Adrenal gland (tissue), 5 donors: ENCODE measurements around the gene ASMTL.

Experiments used
- CTCF ChIP-seq, 6 experiments: fragments of 450-650 bp in 4 of 6; fragments of 200-600 bp in 2 of 6; sonication (generic) in 1 of 6; IDR thresholded peaks; 1 replicate in 5 of 6; 2 replicates in 1 of 6; pipeline versions ENCODE4 v1.5.1 to v1.8.0; 2016 to 2021; ENCODE audit warnings: antibody characterized with exemption in 6 of 6, mild to moderate bottlenecking in 2 of 6, moderate library complexity in 1 of 6
- POLR2A ChIP-seq, 2 donors: fragments of 450-650 bp; IDR thresholded peaks; one replicate each; pipeline ENCODE4 v1.6.1; 2017; ENCODE audit warnings: antibody characterized with exemption in 2 of 2, mild to moderate bottlenecking in 2 of 2, moderate library complexity in 1 of 2
- donor health status: DM: no; HTN: no; CAD: no.

- TF ChIP-seq POLR2A (IDR thresholded peaks at IDR 0.05) (no peak), CTCF (IDR thresholded peaks at IDR 0.05) (no peak)
These were observed 34.7 kb upstream of the ASMTL start for GRCh38 chrX:1487401-1487800.
